GM12865 (cell line): ENCODE data around the gene CHRNA9.

Experiments
- DNase-seq: peaks from one replicate; pipeline ENCODE4 v3.0.0; 2010; ENCODE audit warnings: low read depth
- H3K4me3 ChIP-seq: 2 replicates; pipeline ENCODE4 v1.5.1; 2011; ENCODE audit warnings: mild to moderate bottlenecking, low read depth, low read length, control low read depth
- TF ChIP-seq, protein P1 (sequence below): IDR thresholded peaks from 2 replicates; pipeline ENCODE4 v1.5.1; 2011; ENCODE audit warnings: low read length, control low read depth, low read depth, inconsistent platforms; ENCODE audit not compliant: insufficient read depth; ENCODE audit errors: missing control alignments

CHRNA9 gene

DNA sequence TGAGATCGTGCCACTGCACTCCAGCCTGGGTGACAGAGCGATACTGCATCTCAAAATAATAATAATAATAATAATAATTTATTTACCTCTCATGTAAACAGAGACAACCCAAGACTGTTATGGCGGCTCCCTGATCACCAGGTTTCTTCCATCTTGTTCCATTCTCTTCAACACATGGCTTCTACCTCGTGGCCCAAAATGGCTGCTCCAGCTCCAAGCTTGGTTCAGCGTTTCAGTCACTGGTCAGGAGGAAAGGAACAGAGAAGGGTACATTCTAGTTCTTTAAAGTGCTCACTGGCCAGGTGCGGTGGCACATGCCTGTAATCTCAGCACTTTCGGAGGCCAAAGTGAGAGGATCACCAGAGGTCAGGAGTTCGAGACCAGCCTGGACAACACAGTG is 24.9 kb upstream of the CHRNA9 start:
- no peak overlapping the region for H3K4me3 ChIP-seq
- TF ChIP-seq, protein P1, sequence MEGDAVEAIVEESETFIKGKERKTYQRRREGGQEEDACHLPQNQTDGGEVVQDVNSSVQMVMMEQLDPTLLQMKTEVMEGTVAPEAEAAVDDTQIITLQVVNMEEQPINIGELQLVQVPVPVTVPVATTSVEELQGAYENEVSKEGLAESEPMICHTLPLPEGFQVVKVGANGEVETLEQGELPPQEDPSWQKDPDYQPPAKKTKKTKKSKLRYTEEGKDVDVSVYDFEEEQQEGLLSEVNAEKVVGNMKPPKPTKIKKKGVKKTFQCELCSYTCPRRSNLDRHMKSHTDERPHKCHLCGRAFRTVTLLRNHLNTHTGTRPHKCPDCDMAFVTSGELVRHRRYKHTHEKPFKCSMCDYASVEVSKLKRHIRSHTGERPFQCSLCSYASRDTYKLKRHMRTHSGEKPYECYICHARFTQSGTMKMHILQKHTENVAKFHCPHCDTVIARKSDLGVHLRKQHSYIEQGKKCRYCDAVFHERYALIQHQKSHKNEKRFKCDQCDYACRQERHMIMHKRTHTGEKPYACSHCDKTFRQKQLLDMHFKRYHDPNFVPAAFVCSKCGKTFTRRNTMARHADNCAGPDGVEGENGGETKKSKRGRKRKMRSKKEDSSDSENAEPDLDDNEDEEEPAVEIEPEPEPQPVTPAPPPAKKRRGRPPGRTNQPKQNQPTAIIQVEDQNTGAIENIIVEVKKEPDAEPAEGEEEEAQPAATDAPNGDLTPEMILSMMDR = no peak
- DNase-seq = no peak

DNA sequence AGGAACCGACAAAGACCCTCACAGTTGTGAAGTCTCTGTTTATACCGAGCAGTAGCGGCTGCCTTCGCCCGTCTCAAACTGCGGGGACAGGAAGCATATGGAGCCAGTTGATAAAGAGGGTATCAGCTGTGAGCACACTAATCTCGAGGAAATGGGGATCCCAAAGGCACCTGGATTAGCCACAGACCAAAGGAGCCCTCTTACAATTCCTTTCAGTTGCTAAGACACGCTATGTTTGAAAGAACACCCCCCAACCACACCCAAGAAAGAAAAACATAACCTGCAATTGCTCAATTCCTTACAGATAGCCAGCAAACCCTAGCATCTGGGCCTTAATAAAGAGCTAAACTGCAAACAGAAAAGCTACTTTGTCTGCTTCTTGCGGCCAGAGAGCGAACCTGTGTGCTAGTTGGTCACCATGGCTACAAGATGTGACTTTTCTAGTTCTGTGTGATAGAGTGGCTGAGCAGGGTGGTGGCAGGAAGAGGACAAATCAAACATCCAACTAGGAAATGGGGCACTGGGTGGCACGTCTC is 23.3 kb upstream of the CHRNA9 start:
- DNase-seq = no peak
- TF ChIP-seq, protein P1 = no peak
- H3K4me3 ChIP-seq = no peak overlapping the region

DNA sequence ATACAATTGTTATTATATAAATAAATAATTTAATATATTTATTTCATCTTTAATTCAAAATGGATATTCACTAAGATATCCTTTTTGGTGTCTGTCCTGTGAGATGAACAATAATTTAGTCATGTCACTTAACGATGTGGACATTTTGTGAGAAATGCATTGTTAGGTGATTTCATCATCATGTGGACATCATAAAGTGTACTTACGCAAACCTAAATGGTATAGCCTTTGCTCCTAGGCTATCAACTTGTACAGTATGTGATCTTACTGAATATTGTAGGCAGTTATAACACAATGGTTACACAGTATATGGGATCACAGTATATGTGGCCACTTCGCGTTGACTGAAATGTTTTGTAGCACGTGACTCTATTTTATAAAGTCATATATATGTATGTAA is 20.2 kb upstream of the CHRNA9 start:
- no peak for DNase-seq
- H3K4me3 ChIP-seq = no peak overlapping the region
- TF ChIP-seq, protein P1 = no peak

DNA sequence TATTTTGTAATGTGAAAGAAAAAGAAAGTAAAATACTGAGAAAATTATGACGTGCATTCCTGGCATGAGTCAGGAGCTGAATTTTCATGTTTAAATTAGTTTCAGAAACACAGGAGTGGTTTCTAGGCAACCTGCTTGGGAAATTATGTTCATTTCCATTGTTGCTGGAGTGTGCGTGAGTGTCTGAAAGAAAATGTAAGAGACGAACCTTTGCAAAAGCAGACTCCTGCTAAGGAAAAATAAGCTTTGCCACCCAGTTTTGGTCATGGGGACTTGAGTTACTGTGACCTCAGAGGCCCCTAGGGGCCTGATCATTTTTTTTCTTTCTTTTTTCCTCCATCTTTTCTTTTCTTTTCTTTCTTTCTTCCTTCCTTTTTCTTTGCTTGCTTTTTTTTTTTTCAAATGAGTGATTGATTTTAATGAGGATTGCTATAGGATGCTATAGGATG is 18.8 kb upstream of the CHRNA9 start:
- H3K4me3 ChIP-seq = peak overlapping the region; percentile 40
- peak; percentile 70 for DNase-seq
- TF ChIP-seq, protein P1 = no peak

DNA sequence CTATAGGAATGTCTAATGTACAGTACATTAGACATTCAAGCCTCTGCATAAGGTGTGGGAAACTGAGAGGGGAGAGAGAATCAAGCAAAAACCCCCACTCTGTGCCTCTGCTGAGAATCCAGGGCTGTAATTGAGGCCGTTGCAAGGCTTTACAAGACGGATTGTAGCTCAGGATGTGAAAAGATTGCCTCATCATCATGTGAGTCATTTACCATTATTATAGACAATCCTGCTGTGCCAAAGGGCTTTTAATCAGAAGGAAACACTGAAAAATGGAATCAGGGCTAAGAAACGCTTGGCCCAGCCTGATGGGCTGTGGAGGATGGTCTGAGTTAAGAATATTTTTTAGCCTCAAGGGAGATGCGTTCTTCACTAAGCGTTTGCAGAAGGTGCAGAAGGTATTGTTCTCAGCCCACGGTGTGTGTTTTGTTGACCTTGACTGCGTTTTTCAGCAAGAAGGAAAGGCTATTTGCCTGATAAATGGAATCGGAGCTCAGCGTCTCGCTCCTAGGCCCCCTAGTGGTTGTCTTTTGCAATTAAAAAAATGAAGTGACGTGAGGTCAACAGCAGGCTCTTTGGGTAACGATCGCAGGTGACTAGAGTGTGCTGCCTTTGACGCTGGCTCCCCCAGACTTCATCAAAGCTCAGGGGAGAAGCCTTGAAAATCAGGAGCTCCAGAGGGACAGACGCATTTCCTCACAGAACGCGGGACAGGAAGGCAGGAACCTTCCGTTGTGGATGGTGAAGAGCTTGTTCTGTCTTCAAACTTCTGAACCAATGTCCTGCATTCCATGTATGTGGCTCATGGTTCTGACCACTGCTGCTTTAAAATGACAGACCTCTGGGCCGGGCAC is 18.1 kb upstream of the CHRNA9 start:
- DNase-seq = peak; percentile 88
- TF ChIP-seq, protein P1 = peak; percentile 75
- peak overlapping the region; percentile 40 for H3K4me3 ChIP-seq

DNA sequence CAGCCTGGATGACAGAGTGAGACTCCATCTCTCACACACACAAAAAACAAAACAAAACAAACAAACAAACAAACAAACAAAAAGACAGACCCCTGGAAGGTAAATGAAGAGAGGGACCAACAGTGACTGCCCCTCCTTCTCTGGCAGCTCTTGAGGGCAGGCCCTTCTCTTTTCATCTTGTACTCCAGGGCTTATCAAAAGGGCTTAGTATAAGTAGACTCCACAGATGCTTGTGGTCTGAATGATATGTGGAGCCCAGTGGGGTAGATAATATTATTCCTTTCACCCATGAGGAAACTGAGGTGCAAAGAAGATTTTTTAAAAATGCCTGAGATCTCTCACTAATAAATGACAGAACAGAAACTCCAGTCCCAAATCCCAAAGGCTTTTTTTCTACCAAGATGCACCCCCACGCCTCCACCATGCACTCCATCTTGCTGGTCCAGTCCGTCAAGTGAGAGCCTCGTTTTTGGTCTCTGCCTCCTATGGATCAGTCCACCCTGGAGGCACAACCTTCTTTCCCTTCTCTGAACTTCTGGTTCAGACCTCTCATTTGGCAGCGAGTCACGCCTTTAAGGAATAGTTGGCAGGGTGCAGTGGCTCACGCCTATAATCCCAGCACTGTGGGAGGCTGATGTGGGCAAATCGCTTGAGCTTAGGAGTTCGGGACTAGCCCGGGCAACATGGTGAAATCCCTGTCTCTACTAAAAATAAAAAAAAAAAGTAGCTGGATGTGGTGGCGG is 17.0 kb upstream of the CHRNA9 start:
- TF ChIP-seq, protein P1 = no peak
- no peak for DNase-seq
- H3K4me3 ChIP-seq = no peak overlapping the region
